K562 (cell line): Measurements from ENCODE around the gene BCL11A. TPM values are rescaled to one million over a fixed set of nuclear protein-coding genes. Genes with fewer than 3 reads are reported as not detected.

Experiments used
- ATAC-seq: fragments of 200-7000 bp; cut with Tn5 transposase; 3 replicates; pipeline ENCODE4 v1.9.1; 2020; ENCODE audit warnings: moderate library complexity
- BruUV-seq: library from RNA; stranded (reverse); fragments of 400-500 nt; replicated peaks from 2 replicates; lab custom pipeline; 2021; lab: Mats Ljungman, UMichigan
- CTCF ChIA-PET: fragments of 300-600 bp; formaldehyde crosslinking; extraction: SDS; loops from one replicate; lab custom pipeline; 2021; ENCODE audit warnings: low intra/inter-chr PET ratio; lab: Yijun Ruan, JAX
- POLR2A ChIA-PET: fragments of 300-600, 350-650 bp; sonication (Branson Sonifier 250); formaldehyde crosslinking; extraction: SDS; loops from one replicate; lab custom pipeline; 2021; ENCODE audit warnings: antibody characterized with exemption, inconsistent platforms; lab: Yijun Ruan, JAX
- DNase-seq, 4 experiments: peaks; one replicate each; pipeline versions ENCODE4 v3.0.0 to v3.0.0-alpha.2; 2011 to 2018; ENCODE audit warnings: low spot score in 3 of 4, mixed read lengths in 3 of 4; ENCODE audit errors: extremely low read depth in 1 of 4
- FAIRE-seq: peaks from 2 replicates; lab custom pipeline; 2011; peaks lifted over from hg19 to GRCh38; lab: Jason Lieb, UNC
- H2AFZ ChIP-seq: 2 replicates; pipeline ENCODE4 v1.6.0; 2011; ENCODE audit warnings: low read depth, low read length, control low read depth, inconsistent platforms
- H3K27ac ChIP-seq: fragments of 200-600 bp; 3 replicates; pipeline ENCODE4 v1.8.0; 2011; ENCODE audit warnings: low read depth, mild to moderate bottlenecking, control low read depth, inconsistent platforms, low read length, moderate library complexity, mixed read lengths; ENCODE audit errors: extremely low read depth
- H3K27me3 ChIP-seq, 2 experiments: fragments of 300-600 bp in 1 of 2; 2 replicates in 1 of 2; 3 replicates in 1 of 2; pipeline versions ENCODE4 v1.6.0 to v1.8.0; 2011; ENCODE audit warnings: inconsistent platforms in 2 of 2, low read length in 2 of 2, mild to moderate bottlenecking in 1 of 2, mixed read lengths in 1 of 2, moderate library complexity in 1 of 2; ENCODE audit not compliant: control insufficient read depth in 2 of 2, insufficient read depth in 2 of 2
- H3K36me3 ChIP-seq: fragments of 300-600 bp; 3 replicates; pipeline ENCODE4 v1.8.0; 2011; ENCODE audit warnings: mild to moderate bottlenecking, low read length, inconsistent platforms; ENCODE audit not compliant: control insufficient read depth, insufficient read depth
- H3K4me1 ChIP-seq, 2 experiments: fragments of 200-600 bp in 1 of 2; replicated peaks in 1 of 2; 2 replicates in 1 of 2; 3 replicates in 1 of 2; pipeline versions ENCODE4 v1.5.1 to v1.8.0; 2011; ENCODE audit warnings: inconsistent platforms in 2 of 2, low read length in 2 of 2, mild to moderate bottlenecking in 1 of 2, mixed read lengths in 1 of 2, moderate library complexity in 1 of 2; ENCODE audit not compliant: control insufficient read depth in 2 of 2, insufficient read depth in 2 of 2
- H3K4me2 ChIP-seq: 2 replicates; pipeline ENCODE4 v1.6.1; 2011; ENCODE audit warnings: low read length, control low read depth, inconsistent platforms, mixed read lengths; ENCODE audit not compliant: insufficient read depth
- H3K4me3 ChIP-seq: fragments of 200-600 bp; sonication (generic), shearing (Covaris generic); 2 replicates; pipeline ENCODE4 v1.5.1; 2016; ENCODE audit warnings: control low read depth, inconsistent platforms
- H3K79me2 ChIP-seq: fragments of 200-600 bp; 3 replicates; pipeline ENCODE4 v1.8.0; 2011; ENCODE audit warnings: low read length, inconsistent platforms; ENCODE audit not compliant: control insufficient read depth, insufficient read depth
- H3K9ac ChIP-seq, 2 experiments: 2 replicates each; pipeline versions ENCODE4 v1.6.0 to v1.6.1; 2011; ENCODE audit warnings: low read depth in 2 of 2, low read length in 2 of 2, control low read depth in 1 of 2, inconsistent platforms in 1 of 2, mild to moderate bottlenecking in 1 of 2, mixed read lengths in 1 of 2; ENCODE audit not compliant: insufficient read depth in 1 of 2
- H3K9me1 ChIP-seq: one replicate; pipeline ENCODE4 v1.6.0; 2011; ENCODE audit warnings: inconsistent platforms, mild to moderate bottlenecking, low read length, moderate library complexity; ENCODE audit not compliant: control insufficient read depth, insufficient read depth
- H3K9me3 ChIP-seq: replicated peaks from 2 replicates; pipeline ENCODE4 v1.5.1; 2011; ENCODE audit warnings: low read depth, low read length, inconsistent platforms; ENCODE audit not compliant: control insufficient read depth, insufficient read depth
- H4K20me1 ChIP-seq: replicated peaks from 2 replicates; pipeline ENCODE4 v1.6.1; 2011; ENCODE audit warnings: low read length, inconsistent platforms, mixed read lengths; ENCODE audit not compliant: control insufficient read depth, insufficient read depth
- TEAD2 ChIP-seq: fragments of 450-650 bp; IDR thresholded peaks from 2 replicates; pipeline ENCODE4 v1.6.1; 2016; ENCODE audit warnings: missing genetic modification characterization, control low read depth, missing compliant biosample characterization
- ZBTB8A ChIP-seq: fragments of 450-650 bp; IDR thresholded peaks from 2 replicates; pipeline ENCODE4 v1.6.1; 2018; ENCODE audit warnings: mild to moderate bottlenecking, moderate library complexity; ENCODE audit not compliant: partially characterized antibody
- ZC3H4 ChIP-seq: sonication (generic); formaldehyde crosslinking; IDR thresholded peaks from 2 replicates; pipeline ENCODE4 v1.9.0; 2021; ENCODE audit warnings: missing genetic modification reagents, borderline replicate concordance
- ZNF740 ChIP-seq, 3 experiments: fragments of 200-800 bp in 1 of 3; sonication (Bioruptor generic) in 1 of 3; sonication (generic) in 1 of 3; formaldehyde crosslinking in 1 of 3; IDR thresholded peaks; 2 replicates each; pipeline versions ENCODE4 v1.6.1 to v1.8.0; 2016 to 2022; ENCODE audit warnings: mild to moderate bottlenecking in 2 of 3, missing compliant biosample characterization in 2 of 3, missing genetic modification characterization in 2 of 3, missing genetic modification reagents in 1 of 3
- whole genome bisulfite sequencing: fragments of 100-300 bp; shearing (Covaris generic); methylation state at CpG from one replicate; pipeline ENCODE4 v1.1.6; 2016; ENCODE audit warnings: low coverage, mixed read lengths; ENCODE audit not compliant: insufficient coverage; ENCODE audit errors: missing lambda C conversion rate; 5-methylcytosine and 5-hydroxymethylcytosine counted together
- in situ Hi-C: fragments of 300-500 bp; cut with MboI; formaldehyde crosslinking; loops from 4 replicates; pipeline ENCODE4 v1.15.0; 2018; ENCODE audit warnings: inconsistent platforms, mixed read lengths
- intact Hi-C: fragments of 100-400 bp; cut with micrococcal nuclease; formaldehyde crosslinking; loops from 2 replicates; pipeline ENCODE4 v1.14.2; 2022
- polyA plus RNA-seq, 8 experiments: library from polyadenylated mRNA; depleted of rRNA in 4 of 8; stranded (reverse) in 5 of 8; unstranded in 3 of 8; fragments of >200 nt; fragmentation: Nextera tagmentation in 2 of 8; fragmentation: Illumina TruSeq in 1 of 8; extraction: Ambion mirVana in 2 of 8; extraction: Trizol in 1 of 8; gene quantifications; 2 replicates each; pipeline versions ENCODE4 v1.2.1 to v1.2.3, GENCODE V29; 2011 to 2014; ENCODE audit warnings: inconsistent platforms in 1 of 8, missing spikeins in 1 of 8
- total RNA-seq, 7 experiments: library from RNA; depleted of rRNA in 6 of 7; stranded (reverse); fragments of >200 nt in 6 of 7; fragmentation: Illumina TruSeq in 2 of 7; extraction: Trizol in 2 of 7; gene quantifications; 2 replicates each; pipeline versions ENCODE4 v1.2.1 to v1.2.3, GENCODE V29; 2011 to 2021; ENCODE audit warnings: low replicate concordance in 1 of 7

Gene BCL11A
- total and polyA plus RNA-seq, 9 of the 15 experiments (the other 6 are each of a cell fraction or from before 2014, with no cell fraction given) = 0.13 TPM; not detected in 8

GRCh38 chr2:60423505-60423904 is 129.9 kb downstream of the BCL11A start:
- Histone ChIP-seq H3K79me2 (no peaks in the 10 kb centered on the region), H3K27me3 (no peaks in the 10 kb centered on the region)
- intact Hi-C loops (no loop called here), in situ Hi-C loops (no loop called here)
- no peak for TF ChIP-seq TEAD2 (tag)
- no peak for TF ChIP-seq ZBTB8A
- no peak for TF ChIP-seq ZC3H4 (CRISPR knock-in tag)
- TF ChIP-seq ZNF740 (CRISPR knock-in tag; IDR thresholded peaks at IDR 0.05) = no peak
- no peak for TF ChIP-seq ZNF740 (tag; IDR thresholded peaks at IDR 0.05)
- TF ChIP-seq, all 486 proteins: peak for 0
- WGBS = 0% methylated on average over 1 of the region's 1 CpG
- Histone ChIP-seq H3K36me3 (no peaks in the 10 kb centered on the region), H3K4me2 (no peak overlapping the region), H3K4me1 (no peaks in the 10 kb centered on the region), H4K20me1 (no peaks in the 10 kb centered on the region), H2AFZ (no peak overlapping the region), H3K4me3 (no peak overlapping the region), H3K9me3 (no peaks in the 10 kb centered on the region), H3K9me1 (no peaks in the 10 kb centered on the region), H3K27ac (no peak overlapping the region), H3K9ac (no peak overlapping the region)
- DNase-seq (no peak), FAIRE-seq (no peak), ATAC-seq (no peak)
- CTCF ChIA-PET = no interaction called here
- POLR2A ChIA-PET = no interaction called here
- no TSS peak for BruUV-seq
